GM12892 (cell line): ENCODE data around the gene ABI3BP.

Source experiments
- POLR2A ChIP-seq: IDR thresholded peaks from 2 replicates; pipeline ENCODE4 v1.6.1; 2011; ENCODE audit warnings: low read depth, low read length, control low read depth
- POLR2AphosphoS5 ChIP-seq: IDR thresholded peaks from 2 replicates; pipeline ENCODE4 v1.6.1; 2011; ENCODE audit warnings: low read depth, low read length, control low read depth

GRCh38 chr3:101039285-101039684 lies 46.1 kb upstream of the ABI3BP start:
- TF ChIP-seq POLR2A (no peak), POLR2AphosphoS5 (no peak)
